Osteoblast (primary cell): ENCODE data around the gene LIMA1. TPM values are rescaled to one million over a fixed set of nuclear protein-coding genes. Genes with fewer than 3 reads are reported as not detected.
"Not testable (repeated sequence)": the region's sequence is repeated elsewhere in the genome, so short reads cannot be mapped to it uniquely, and the experiment has no call there.

Experiments used
- DNase-seq: peaks from one replicate; pipeline ENCODE4 v3.0.0; 2011; ENCODE audit warnings: low spot score, mixed read lengths; ENCODE audit not compliant: insufficient read length; ENCODE audit errors: missing footprints
- H2AFZ ChIP-seq: 2 replicates; pipeline ENCODE4 v1.6.0; 2011; ENCODE audit warnings: mild to moderate bottlenecking, low read length
- H3K27ac ChIP-seq: 2 replicates; pipeline ENCODE4 v1.5.1; 2011; ENCODE audit warnings: mild to moderate bottlenecking, low read depth, low read length, moderate library complexity
- H3K27me3 ChIP-seq: 2 replicates; pipeline ENCODE4 v1.6.0; 2012; ENCODE audit warnings: mild to moderate bottlenecking, control low read depth, inconsistent platforms, low read length, moderate library complexity; ENCODE audit not compliant: insufficient read depth
- H3K36me3 ChIP-seq: 2 replicates; pipeline ENCODE4 v1.5.1; 2011; ENCODE audit warnings: mild to moderate bottlenecking, low read length, control low read depth, moderate library complexity; ENCODE audit not compliant: insufficient read depth
- H3K4me1 ChIP-seq: 2 replicates; pipeline ENCODE4 v1.5.1; 2011; ENCODE audit warnings: mild to moderate bottlenecking, low read length, control low read depth, moderate library complexity; ENCODE audit not compliant: insufficient read depth
- H3K4me2 ChIP-seq: 2 replicates; pipeline ENCODE4 v1.6.0; 2011; ENCODE audit warnings: mild to moderate bottlenecking, low read length; ENCODE audit not compliant: insufficient read depth
- H3K4me3 ChIP-seq: fragments of 200-600 bp; sonication (generic); 3 replicates; pipeline ENCODE4 v1.5.1; 2012; ENCODE audit warnings: mild to moderate bottlenecking, low read length, inconsistent platforms; ENCODE audit not compliant: insufficient read depth
- H3K79me2 ChIP-seq: 2 replicates; pipeline ENCODE4 v1.6.0; 2012; ENCODE audit warnings: mild to moderate bottlenecking, low read length, control low read depth, inconsistent platforms; ENCODE audit not compliant: insufficient read depth
- H3K9me3 ChIP-seq: 2 replicates; pipeline ENCODE4 v1.5.1; 2011; ENCODE audit warnings: low read depth, low read length, control low read depth
- H4K20me1 ChIP-seq: 2 replicates; pipeline ENCODE4 v1.6.0; 2012; ENCODE audit warnings: mild to moderate bottlenecking, low read length, control low read depth; ENCODE audit not compliant: insufficient read depth
- total RNA-seq: library from RNA; depleted of rRNA; stranded (reverse); fragments of >200 nt; gene quantifications from 2 replicates; pipeline ENCODE4 v1.2.3, GENCODE V29; 2012
- TF ChIP-seq, protein P1 (sequence below): IDR thresholded peaks from 2 replicates; pipeline ENCODE4 v1.5.1; 2011; ENCODE audit warnings: mild to moderate bottlenecking, low read depth, low read length, moderate library complexity; ENCODE audit errors: extremely low read depth

The LIMA1 gene
- total RNA-seq, 1 donor = 433 TPM

DNA sequence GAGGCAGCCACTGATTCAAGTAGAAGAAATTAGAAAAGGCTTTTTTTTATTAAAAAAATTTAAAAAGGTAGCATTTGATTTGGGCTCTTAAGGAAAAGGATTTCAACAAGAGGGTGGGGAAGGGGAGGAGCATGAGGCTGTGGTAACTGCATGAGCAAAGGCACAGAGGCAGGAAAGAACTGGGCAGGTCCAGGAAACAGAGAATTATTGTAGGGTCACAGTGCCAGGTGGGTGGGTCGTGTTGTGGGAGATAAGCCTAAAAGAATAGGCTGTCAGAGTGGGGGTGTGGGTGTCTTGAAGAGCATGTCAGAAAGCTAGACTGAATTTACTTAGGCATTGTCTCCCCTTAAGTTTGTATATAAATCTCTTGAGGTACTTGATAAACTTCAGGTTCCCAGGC is 7.8 kb downstream of the LIMA1 start:
- no peak overlapping the region for H3K27ac ChIP-seq
- no peaks in the 10 kb centered on the region for H4K20me1 ChIP-seq
- H2AFZ ChIP-seq = no peak overlapping the region
- TF ChIP-seq, protein P1, sequence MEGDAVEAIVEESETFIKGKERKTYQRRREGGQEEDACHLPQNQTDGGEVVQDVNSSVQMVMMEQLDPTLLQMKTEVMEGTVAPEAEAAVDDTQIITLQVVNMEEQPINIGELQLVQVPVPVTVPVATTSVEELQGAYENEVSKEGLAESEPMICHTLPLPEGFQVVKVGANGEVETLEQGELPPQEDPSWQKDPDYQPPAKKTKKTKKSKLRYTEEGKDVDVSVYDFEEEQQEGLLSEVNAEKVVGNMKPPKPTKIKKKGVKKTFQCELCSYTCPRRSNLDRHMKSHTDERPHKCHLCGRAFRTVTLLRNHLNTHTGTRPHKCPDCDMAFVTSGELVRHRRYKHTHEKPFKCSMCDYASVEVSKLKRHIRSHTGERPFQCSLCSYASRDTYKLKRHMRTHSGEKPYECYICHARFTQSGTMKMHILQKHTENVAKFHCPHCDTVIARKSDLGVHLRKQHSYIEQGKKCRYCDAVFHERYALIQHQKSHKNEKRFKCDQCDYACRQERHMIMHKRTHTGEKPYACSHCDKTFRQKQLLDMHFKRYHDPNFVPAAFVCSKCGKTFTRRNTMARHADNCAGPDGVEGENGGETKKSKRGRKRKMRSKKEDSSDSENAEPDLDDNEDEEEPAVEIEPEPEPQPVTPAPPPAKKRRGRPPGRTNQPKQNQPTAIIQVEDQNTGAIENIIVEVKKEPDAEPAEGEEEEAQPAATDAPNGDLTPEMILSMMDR = no peak
- H3K27me3 ChIP-seq = no peaks in the 10 kb centered on the region
- no peak overlapping the region for H3K4me2 ChIP-seq
- H3K36me3 ChIP-seq = no peaks in the 10 kb centered on the region
- DNase-seq = no peak
- H3K9me3 ChIP-seq = no peaks in the 10 kb centered on the region
- no peak overlapping the region for H3K4me3 ChIP-seq
- H3K4me1 ChIP-seq = peaks cover 13% of the 10 kb centered on the region
- peaks cover 12% of the 10 kb centered on the region for H3K79me2 ChIP-seq

DNA sequence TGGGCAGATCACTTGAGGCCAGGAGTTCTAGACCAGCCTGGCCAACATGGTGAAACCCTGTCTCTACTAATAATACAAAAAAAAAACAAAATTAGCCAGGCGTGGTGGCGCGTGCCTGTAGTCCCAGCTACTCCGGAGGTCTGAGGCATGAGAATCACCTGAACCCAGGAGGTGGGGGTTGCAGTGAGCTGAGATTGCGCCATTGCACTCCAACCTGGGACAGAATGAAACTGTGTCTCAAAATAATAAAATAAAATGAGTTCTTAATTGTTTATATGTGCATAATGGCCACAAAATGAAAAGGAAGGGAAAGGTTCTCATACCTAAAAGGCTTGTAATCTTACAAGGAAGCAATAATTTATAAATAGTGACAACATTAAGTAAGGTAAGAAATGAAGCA is 8.2 kb downstream of the LIMA1 start:
- peaks cover 13% of the 10 kb centered on the region for H3K4me1 ChIP-seq
- not testable (repeated sequence) for H3K27ac ChIP-seq, H3K4me2 ChIP-seq, H3K79me2 ChIP-seq, H2AFZ ChIP-seq, H3K36me3 ChIP-seq, H3K4me3 ChIP-seq, DNase-seq, H3K27me3 ChIP-seq, H3K9me3 ChIP-seq, H4K20me1 ChIP-seq

DNA sequence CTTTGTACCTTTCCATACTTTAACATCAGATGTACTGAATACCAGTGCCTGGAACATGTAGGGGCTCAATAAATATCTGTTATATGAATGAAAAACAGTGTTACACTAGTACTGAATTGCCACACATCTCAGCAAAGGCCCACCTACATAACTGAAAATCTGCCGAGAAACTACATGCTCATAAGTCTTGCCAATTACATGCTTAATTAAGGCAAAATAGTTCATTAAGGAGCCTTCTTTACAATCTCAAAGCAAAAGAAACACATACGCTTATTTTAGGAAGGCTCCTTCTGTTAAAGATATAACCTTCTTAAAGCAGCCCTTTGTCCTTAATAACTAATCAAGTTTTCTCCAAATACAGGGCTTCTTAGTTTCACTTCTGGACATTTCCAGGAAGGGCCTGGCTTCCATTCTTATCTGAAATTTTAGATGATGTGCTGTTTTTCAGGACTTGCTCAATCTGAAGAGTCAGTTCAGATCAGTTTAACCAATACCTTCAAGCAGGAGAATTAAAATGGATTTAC is 11.5 kb downstream of the LIMA1 start:
- TF ChIP-seq, protein P1 = no peak
- H3K9me3 ChIP-seq = no peaks in the 10 kb centered on the region
- H4K20me1 ChIP-seq = no peaks in the 10 kb centered on the region
- H2AFZ ChIP-seq = peak overlapping the region; percentile 66
- peak overlapping the region; percentile 79 for H3K4me2 ChIP-seq
- DNase-seq = no peak
- peak overlapping the region; percentile 60 for H3K27ac ChIP-seq
- peak overlapping the region; percentile 47 for H3K4me3 ChIP-seq
- no peaks in the 10 kb centered on the region for H3K36me3 ChIP-seq
- H3K27me3 ChIP-seq = no peaks in the 10 kb centered on the region
- H3K79me2 ChIP-seq = peaks cover 8% of the 10 kb centered on the region
- peaks cover 6% of the 10 kb centered on the region for H3K4me1 ChIP-seq

DNA sequence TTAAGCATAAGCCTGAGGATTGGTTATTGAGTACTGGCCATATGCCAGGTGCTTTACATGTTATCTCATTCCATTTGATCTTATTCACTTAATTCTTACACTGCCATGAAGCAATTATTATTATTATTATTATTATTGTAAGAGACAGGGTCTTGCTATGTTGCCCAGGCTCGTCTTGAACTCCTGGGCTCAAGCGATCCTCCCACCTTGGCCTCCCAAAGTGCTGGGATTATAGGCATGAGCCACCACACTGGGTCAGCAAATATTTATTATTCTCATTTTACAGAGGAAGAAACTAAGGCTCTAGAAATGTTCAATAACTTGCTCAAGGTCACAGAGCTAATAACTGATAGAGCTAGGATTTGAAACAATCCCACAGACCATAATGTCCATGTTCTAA is 14.8 kb downstream of the LIMA1 start:
- Histone ChIP-seq H3K27ac (no peak overlapping the region), H3K4me1 (peaks cover 6% of the 10 kb centered on the region), H3K9me3 (no peaks in the 10 kb centered on the region), H3K27me3 (no peaks in the 10 kb centered on the region), H3K79me2 (peaks cover 11% of the 10 kb centered on the region), H2AFZ (no peak overlapping the region), H4K20me1 (no peaks in the 10 kb centered on the region), H3K4me3 (no peak overlapping the region), H3K36me3 (no peaks in the 10 kb centered on the region), H3K4me2 (no peak overlapping the region)
- peak; percentile 1 for DNase-seq
- TF ChIP-seq, protein P1 = no peak
